GM21360 (cell line): ENCODE data around the gene CSNK1E.
"Not testable (repeated sequence)": the region's sequence is repeated elsewhere in the genome, so short reads cannot be mapped to it uniquely, and the experiment has no call there.

ENCODE experiments used
- ATAC-seq: cut with Tn5 transposase; IDR thresholded peaks from one replicate; pipeline ENCODE4 v1.9.1; 2021; ENCODE audit warnings: mild to moderate bottlenecking, moderate library complexity; ENCODE audit not compliant: unreplicated experiment

CSNK1E gene

GRCh38 chr22:38317122-38317994 is at the start of gene CSNK1E:
TSS of gene CSNK1E (minus strand) at chr22:38317433. CDS start at chr22:38314157, 3,276 bp downstream.
- ATAC-seq, result no peak

GRCh38 chr22:38365829-38366228 is 48.6 kb upstream of the CSNK1E start:
- ATAC-seq, result not testable (repeated sequence)

GRCh38 chr22:38365174-38365573 is 47.9 kb upstream of the CSNK1E start:
- not testable (repeated sequence) for ATAC-seq

- not testable (repeated sequence) for ATAC-seq
Observed at GRCh38 chr22:38360560-38360959, 43.3 kb upstream of the CSNK1E start.

- not testable (repeated sequence) for ATAC-seq
Observed at GRCh38 chr22:38359817-38360216, 42.6 kb upstream of the CSNK1E start.

- ATAC-seq, result not testable (repeated sequence)
Observed at GRCh38 chr22:38357971-38358370, 40.7 kb upstream of the CSNK1E start.

- no peak for ATAC-seq
Observed at GRCh38 chr22:38355275-38355674, 38.0 kb upstream of the CSNK1E start.

GRCh38 chr22:38353701-38354100 is 36.5 kb upstream of the CSNK1E start:
- no peak for ATAC-seq

GRCh38 chr22:38353142-38353629 is 36.0 kb upstream of the CSNK1E start:
- no peak for ATAC-seq

GRCh38 chr22:38352436-38352835 is 35.2 kb upstream of the CSNK1E start:
- no peak for ATAC-seq

- ATAC-seq, result no peak
Observed at GRCh38 chr22:38350444-38351359, 33.5 kb upstream of the CSNK1E start.

- no peak for ATAC-seq
Observed at GRCh38 chr22:38348751-38349496, 31.7 kb upstream of the CSNK1E start.

GRCh38 chr22:38347944-38348750 is 30.9 kb upstream of the CSNK1E start:
- ATAC-seq, result no peak

GRCh38 chr22:38347181-38347943 is 30.1 kb upstream of the CSNK1E start:
- no peak for ATAC-seq

GRCh38 chr22:38346506-38346905 is 29.3 kb upstream of the CSNK1E start:
- ATAC-seq, result no peak

- ATAC-seq, result no peak
Observed at GRCh38 chr22:38345782-38346181, 28.5 kb upstream of the CSNK1E start.

GRCh38 chr22:38339893-38340292 is 22.7 kb upstream of the CSNK1E start:
- ATAC-seq, result not testable (repeated sequence)

GRCh38 chr22:38338772-38339379 is 21.6 kb upstream of the CSNK1E start:
- no peak for ATAC-seq

- no peak for ATAC-seq
Observed at GRCh38 chr22:38336699-38337098, 19.5 kb upstream of the CSNK1E start.
